Upper lobe of right lung (tissue), 1 donor: Measurements from ENCODE around the gene DAGLB. TPM values are rescaled to one million over a fixed set of nuclear protein-coding genes. Genes with fewer than 3 reads are reported as not detected.

Experiments used
- ATAC-seq: fragments of 200-7000 bp; cut with Tn5 transposase; one replicate; pipeline ENCODE4 v1.9.1; 2020; ENCODE audit warnings: mild to moderate bottlenecking, moderate library complexity
- DNase-seq: peaks from one replicate; pipeline ENCODE4 v3.0.0-alpha.2; 2020
- H3K27ac ChIP-seq: fragments of 200-600 bp; one replicate; pipeline ENCODE4 v1.8.0; 2022
- H3K27me3 ChIP-seq: fragments of 200-600 bp; one replicate; pipeline ENCODE4 v1.8.0; 2022; ENCODE audit warnings: mild to moderate bottlenecking
- H3K36me3 ChIP-seq: fragments of 200-600 bp; one replicate; pipeline ENCODE4 v1.8.0; 2022
- H3K4me1 ChIP-seq: fragments of 200-600 bp; one replicate; pipeline ENCODE4 v1.8.0; 2022
- H3K4me3 ChIP-seq: fragments of 200-600 bp; one replicate; pipeline ENCODE4 v1.8.0; 2022; ENCODE audit warnings: mild to moderate bottlenecking
- H3K9me3 ChIP-seq: fragments of 200-600 bp; one replicate; pipeline ENCODE4 v1.8.0; 2022
- CTCF ChIP-seq: fragments of 200-600 bp; IDR thresholded peaks from one replicate; pipeline ENCODE4 v1.8.0; 2022; ENCODE audit warnings: antibody characterized with exemption
- intact Hi-C: fragments of 100-400 bp; cut with DNase I; formaldehyde crosslinking; loops from one replicate; pipeline ENCODE4 v1.11.0; 2022
- total RNA-seq: library from RNA; stranded (reverse); fragmentation: NEBNext Ultra II Directional; extraction: Animal tissue kit (Norgen Biotek cat#: 25700); gene quantifications from one replicate; pipeline ENCODE4 v1.2.1, GENCODE V29; 2021
- donor health status: DM: no; HTN: yes; CAD: no; lungs with severe emphysema.

DAGLB gene
- total RNA-seq, 1 donor from 2014 or later: 34.7 TPM

DNA sequence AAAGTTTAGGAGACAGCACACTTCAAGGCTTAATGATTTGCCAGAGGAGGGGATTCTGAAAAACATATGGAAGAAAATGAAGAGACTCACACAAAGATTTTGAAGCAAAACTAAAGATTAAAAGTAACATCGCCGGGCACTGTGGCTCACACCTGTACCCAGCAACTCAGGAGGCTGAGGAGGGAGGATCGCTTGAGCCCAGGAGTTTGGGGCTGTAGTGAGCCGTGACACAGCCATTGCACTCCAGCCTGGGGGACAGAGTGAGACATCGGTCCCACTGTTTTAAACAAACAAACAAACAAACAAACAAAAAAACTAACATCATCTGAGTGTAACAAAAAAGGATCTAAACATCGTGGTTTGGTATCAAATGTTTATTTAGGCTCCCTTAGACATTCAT is 33.7 kb upstream of the DAGLB start:
- no peaks in the 10 kb centered on the region for H3K27me3 ChIP-seq
- peaks cover 47% of the 10 kb centered on the region for H3K4me1 ChIP-seq
- no peak for TF ChIP-seq CTCF
- ATAC-seq (no peak), DNase-seq (no peak)
- H3K36me3 ChIP-seq: peaks cover 4% of the 10 kb centered on the region
- no peaks in the 10 kb centered on the region for H3K9me3 ChIP-seq
- intact Hi-C loops: no loop called here
- no peak overlapping the region for H3K4me3 ChIP-seq
- no peak overlapping the region for H3K27ac ChIP-seq

DNA sequence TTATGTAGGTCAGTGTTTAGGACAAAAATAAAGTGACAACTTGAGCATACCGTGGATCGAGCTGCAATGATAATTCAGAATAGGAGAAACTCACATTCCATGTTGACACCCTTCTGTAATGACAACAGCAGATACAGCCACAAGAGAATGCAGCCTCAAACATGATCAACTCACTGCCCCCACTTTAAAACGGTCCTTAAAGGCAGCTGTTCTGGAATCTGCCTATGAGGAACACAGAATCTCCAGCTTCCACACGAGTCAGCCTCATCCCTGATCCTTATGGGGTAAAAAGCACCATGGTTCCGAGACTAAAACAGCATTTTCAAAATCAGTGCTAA is 32.5 kb upstream of the DAGLB start:
- intact Hi-C loops: no loop called here
- H3K36me3 ChIP-seq: peaks cover 4% of the 10 kb centered on the region
- H3K27ac ChIP-seq: no peak overlapping the region
- ATAC-seq: no peak
- DNase-seq: no peak
- H3K27me3 ChIP-seq: no peaks in the 10 kb centered on the region
- peaks cover 47% of the 10 kb centered on the region for H3K4me1 ChIP-seq
- TF ChIP-seq CTCF: no peak
- H3K9me3 ChIP-seq: no peaks in the 10 kb centered on the region
- no peak overlapping the region for H3K4me3 ChIP-seq

DNA sequence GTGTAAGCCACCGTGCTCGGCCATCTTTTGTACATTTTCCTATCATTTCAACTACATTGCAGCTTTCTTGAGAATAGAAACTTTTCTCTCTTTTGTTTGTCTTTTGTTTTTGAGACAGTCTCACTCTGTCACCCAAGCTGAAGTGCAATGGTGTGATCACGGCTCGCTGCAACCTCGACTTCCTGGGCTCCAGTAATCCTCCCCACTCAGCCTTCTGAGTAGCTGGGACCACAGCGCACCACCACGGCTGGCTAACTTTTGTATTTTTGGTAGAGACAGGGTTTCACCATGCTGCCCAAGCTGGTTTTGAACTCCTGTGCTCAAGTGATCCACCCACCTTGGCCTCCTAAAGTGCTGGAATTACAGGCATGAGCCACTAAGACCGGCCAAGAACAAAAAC is 31.3 kb upstream of the DAGLB start:
- ATAC-seq (no peak), DNase-seq (no peak)
- Histone ChIP-seq H3K4me1 (peaks cover 40% of the 10 kb centered on the region), H3K27me3 (no peaks in the 10 kb centered on the region), H3K9me3 (no peaks in the 10 kb centered on the region), H3K4me3 (no peak overlapping the region), H3K36me3 (peaks cover 12% of the 10 kb centered on the region), H3K27ac (no peak overlapping the region)
- intact Hi-C loops: no loop called here
- TF ChIP-seq CTCF: no peak

DNA sequence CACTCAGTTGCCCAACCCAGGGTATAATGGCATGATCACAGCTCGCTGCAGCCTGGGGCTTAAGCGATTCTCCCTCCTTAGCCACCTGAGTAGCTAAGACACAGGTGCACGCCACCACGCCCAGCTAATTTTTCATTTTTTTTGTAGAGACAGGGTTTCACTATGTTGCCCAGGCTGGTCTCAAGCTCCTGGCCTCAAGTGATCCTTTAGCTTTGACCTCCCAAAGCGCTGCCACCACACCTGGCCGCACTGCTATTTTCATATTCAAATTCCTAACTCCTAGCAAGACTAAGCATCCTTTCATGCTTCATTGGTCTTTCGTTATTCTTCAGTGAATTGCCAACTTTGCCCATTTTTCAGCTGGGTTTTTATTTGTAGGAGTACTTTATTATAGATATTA is 30.4 kb upstream of the DAGLB start:
- DNase-seq (no peak), ATAC-seq (no peak)
- H3K36me3 ChIP-seq: peaks cover 21% of the 10 kb centered on the region
- no peaks in the 10 kb centered on the region for H3K27me3 ChIP-seq
- H3K4me3 ChIP-seq: no peak overlapping the region
- H3K27ac ChIP-seq: no peak overlapping the region
- no peak for TF ChIP-seq CTCF
- intact Hi-C loops: no loop called here
- peaks cover 40% of the 10 kb centered on the region for H3K4me1 ChIP-seq
- no peaks in the 10 kb centered on the region for H3K9me3 ChIP-seq

- Histone ChIP-seq H3K27ac (no peak overlapping the region), H3K36me3 (peaks cover 30% of the 10 kb centered on the region), H3K9me3 (no peaks in the 10 kb centered on the region), H3K4me1 (peaks cover 33% of the 10 kb centered on the region), H3K27me3 (no peaks in the 10 kb centered on the region), H3K4me3 (no peak overlapping the region)
- no peak for TF ChIP-seq CTCF
- DNase-seq (no peak), ATAC-seq (no peak)
- intact Hi-C loops: no loop called here
Measured at GRCh38 chr7:6477318-6477660, 29.5 kb upstream of the DAGLB start.

DNA sequence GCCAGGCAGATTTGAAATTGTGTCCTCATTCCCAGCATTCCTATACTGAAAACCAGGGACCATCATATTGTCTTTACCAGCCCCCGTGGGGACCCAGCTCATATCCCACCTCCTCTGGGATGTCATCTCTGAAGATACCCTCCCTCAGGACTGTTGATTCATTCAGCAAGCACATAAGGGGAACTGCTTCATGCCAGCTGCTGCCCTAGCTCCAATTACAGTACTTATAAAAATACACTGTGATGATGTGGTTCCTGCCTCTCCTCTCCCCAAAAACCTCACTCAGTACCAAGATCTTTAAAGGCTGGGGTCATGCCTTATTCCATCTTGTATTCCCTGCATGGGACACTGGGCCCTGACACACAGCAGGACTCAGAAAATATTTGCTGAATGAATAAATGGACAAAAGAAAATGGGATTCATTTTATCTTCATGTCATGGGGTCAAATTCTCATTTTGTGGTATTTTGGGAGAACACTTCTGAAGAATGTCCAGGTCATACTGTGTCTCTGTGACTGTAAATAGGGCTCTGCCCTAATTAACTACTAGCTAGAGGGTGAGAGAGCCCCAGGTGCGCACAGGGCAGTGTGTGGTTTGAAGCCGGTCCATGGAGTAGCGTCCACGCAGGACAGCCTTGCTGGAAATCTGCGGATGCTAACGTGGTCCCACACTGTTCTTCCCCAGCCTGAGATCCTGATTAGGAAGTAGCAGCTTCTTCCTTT is 29.0 kb upstream of the DAGLB start:
- Histone ChIP-seq H3K27ac (no peak overlapping the region), H3K4me1 (peaks cover 29% of the 10 kb centered on the region), H3K36me3 (peaks cover 35% of the 10 kb centered on the region), H3K9me3 (no peaks in the 10 kb centered on the region), H3K27me3 (no peaks in the 10 kb centered on the region), H3K4me3 (no peak overlapping the region)
- intact Hi-C loops: no loop called here
- DNase-seq: no peak
- no peak for ATAC-seq
- no peak for TF ChIP-seq CTCF
